Measurements from ENCODE around the gene PDPK1.

Gene PDPK1

DNA sequence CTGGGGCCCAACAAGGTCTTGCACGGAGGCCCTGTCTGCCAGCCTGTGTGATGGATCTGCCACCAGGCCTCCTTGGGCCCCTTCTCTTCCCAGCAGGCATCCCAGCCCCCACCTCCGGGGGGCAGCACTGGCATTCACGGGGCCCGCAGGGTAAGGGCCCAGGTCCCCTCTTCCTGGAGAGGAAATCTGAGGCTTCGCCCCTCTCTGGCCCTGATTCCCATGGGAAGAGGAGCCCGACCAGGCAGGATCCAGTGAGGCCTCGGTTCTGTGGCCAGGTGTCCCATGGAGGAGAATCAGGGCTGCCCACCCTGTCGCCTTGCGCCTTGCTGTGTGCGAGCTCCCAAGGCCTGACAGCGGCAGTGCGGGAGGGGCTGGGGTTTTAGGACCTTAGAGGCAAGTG is 48.4 kb downstream of the PDPK1 start:
- peak; percentile 18 for TF ChIP-seq CTCF (IDR thresholded peaks at IDR 0.05; ENCODE audit: low read depth, low read length, missing control alignments)
- no peak for DNase-seq (ENCODE audit: low read depth)
- in situ Hi-C loops (cut with HindIII; ENCODE audit: low sequenced_read_pairs): no loop called here
- H3K4me3 ChIP-seq (ENCODE audit: low read depth, low read length): no peak overlapping the region

- in situ Hi-C loops (cut with HindIII; ENCODE audit: low sequenced_read_pairs): no loop called here
- DNase-seq (ENCODE audit: low read depth): no peak
- TF ChIP-seq CTCF (IDR thresholded peaks at IDR 0.05; ENCODE audit: low read depth, low read length, missing control alignments): no peak
- no peak overlapping the region for H3K4me3 ChIP-seq (ENCODE audit: low read depth, low read length)
These were observed 49.2 kb downstream of the PDPK1 start for GRCh38 chr16:2586901-2587480.

DNA sequence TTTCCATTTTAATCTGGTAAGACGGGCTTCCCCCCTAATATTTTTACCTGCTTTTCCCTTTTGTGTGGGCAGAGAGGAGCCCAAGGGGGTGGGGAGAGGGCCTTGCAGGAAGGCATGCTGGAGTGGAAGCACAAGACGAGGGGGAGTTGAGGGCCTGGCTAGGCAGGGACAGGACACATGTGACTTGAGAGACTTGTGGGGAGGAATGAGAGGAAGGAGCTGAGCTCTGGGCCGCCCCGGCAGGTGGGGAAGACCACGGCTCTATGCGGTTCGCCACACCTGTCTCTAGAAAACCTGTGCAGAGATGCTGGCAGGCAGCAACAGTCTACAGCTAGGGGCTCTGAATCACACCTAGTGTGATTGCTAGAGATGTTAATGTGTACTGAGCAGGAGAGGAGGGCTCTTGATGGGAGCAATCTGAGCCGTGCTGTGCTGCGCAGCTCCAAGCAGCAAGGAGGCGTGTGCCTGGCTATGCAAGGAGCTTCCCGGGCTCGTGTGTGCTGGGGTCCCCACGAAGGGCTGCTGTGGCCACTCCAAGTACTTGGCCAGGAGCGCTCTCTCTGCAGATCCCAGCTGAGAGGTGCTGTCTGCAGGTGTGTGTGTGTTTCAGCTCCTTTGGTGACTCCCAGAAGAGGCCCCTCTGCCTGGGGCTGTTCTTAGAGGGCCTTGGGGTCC is 50.2 kb downstream of the PDPK1 start:
- no peak for TF ChIP-seq CTCF (IDR thresholded peaks at IDR 0.05; ENCODE audit: low read depth, low read length, missing control alignments)
- no peak overlapping the region for H3K4me3 ChIP-seq (ENCODE audit: low read depth, low read length)
- DNase-seq (ENCODE audit: low read depth): no peak
- in situ Hi-C loops (cut with HindIII; ENCODE audit: low sequenced_read_pairs): no loop called here

DNA sequence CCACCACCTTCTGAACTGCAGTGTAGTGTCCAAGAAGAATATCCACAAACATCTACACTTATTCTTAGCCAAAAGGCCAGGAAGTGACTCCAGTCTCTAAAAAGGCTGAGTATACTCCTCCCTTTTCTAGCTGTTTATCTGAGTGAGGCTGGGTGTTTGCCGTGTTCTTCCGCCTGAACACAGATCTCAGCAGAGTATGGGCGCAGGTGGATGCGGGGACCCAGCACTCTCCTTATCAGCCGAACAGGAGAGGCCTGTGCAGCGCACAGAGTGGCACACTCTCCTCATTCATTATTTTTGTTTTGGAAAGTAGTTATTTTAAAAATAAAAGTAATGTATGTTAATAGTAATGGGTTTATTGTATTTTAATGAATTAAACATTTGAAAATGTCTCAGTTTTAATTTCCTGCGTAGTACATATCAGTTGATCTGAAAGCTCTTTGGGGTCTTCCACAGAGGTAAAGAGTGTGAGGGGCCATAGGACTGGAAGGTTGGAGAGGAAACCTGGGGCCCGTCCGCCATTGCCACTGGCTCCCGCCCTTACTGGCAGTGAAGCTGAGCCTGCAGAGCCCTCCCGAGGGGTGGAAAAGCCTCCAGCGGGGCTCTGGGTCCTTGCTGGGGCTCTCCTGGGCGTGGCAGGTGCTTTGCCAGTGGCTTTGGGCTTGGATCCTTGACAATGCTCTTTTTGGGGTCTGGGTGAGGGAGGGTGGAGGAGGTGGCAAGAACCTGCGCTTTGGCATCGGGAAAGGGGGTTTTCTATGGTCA is 53.8 kb downstream of the PDPK1 start:
- no peak for DNase-seq (ENCODE audit: low read depth)
- no peak for TF ChIP-seq CTCF (IDR thresholded peaks at IDR 0.05; ENCODE audit: low read depth, low read length, missing control alignments)
- in situ Hi-C loops (cut with HindIII; ENCODE audit: low sequenced_read_pairs): no loop called here
- no peak overlapping the region for H3K4me3 ChIP-seq (ENCODE audit: low read depth, low read length)

DNA sequence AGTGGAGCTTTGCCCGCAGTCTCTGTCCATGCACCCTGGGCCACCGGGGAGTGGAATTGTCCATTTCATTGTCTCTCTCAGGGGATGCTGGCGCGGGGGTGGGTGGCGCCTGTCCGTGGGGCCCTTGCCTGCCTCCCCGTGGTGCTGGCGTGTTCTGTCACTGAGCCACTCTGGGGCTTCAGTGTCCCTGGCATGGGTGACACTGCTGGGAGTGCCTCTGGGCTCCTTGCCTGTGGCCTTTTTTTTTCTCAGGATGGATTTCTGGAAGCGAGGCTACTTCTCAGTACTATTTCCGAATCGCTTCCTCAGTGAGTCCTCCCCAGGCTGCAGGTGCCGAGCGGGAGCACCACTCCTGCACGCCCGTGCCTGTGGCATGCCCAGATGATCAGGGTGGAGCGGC is 55.0 kb downstream of the PDPK1 start:
- no peak overlapping the region for H3K4me3 ChIP-seq (ENCODE audit: low read depth, low read length)
- TF ChIP-seq CTCF (IDR thresholded peaks at IDR 0.05; ENCODE audit: low read depth, low read length, missing control alignments): no peak
- DNase-seq (ENCODE audit: low read depth): no peak
- in situ Hi-C loops (cut with HindIII; ENCODE audit: low sequenced_read_pairs): no loop called here

DNA sequence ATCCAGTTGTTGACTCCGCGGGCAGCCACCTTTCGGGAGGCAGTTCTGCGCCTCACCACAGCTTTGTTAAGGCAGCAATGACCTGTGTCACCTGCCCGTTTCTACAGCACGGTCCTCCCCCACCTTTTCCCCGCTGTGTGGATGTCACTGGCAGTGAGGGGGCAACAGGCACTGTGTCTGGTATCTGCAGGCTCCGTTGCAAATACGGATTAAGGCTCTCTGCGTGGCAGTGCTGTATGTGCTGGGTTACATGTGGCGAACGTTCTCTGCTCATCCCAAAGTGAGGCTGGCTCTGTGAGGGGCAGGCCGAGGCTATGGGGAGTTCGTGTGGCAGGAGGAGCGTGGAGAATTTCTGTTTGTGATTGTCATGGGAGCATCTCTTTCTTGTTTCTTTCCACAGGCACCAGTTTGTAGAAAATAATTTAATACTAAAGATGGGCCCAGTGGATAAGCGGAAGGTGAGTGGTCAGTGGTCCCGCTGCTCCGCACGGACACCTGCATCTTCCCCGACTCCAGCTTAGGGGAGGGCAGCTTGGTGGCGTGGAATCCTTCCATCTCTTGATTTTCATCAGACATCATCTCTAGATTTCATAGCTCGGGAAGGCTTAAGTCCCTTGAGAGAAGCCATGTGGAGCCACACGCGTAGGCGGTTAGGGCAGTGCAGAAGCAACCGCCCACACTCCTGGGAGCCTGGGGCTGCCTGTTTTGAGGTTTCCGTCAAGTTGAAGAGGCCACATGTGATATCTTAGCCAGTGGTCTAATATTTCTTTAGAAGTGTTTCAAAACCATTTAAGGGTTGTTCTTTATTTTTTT is 57.8 kb downstream of the PDPK1 start:
- no peak for TF ChIP-seq CTCF (IDR thresholded peaks at IDR 0.05; ENCODE audit: low read depth, low read length, missing control alignments)
- in situ Hi-C loops (cut with HindIII; ENCODE audit: low sequenced_read_pairs): no loop called here
- no peak for DNase-seq (ENCODE audit: low read depth)
- H3K4me3 ChIP-seq (ENCODE audit: low read depth, low read length): no peak overlapping the region

Measured in astrocyte of the cerebellum (primary cell).